Erythroblast (primary cell): Measurements from ENCODE around the gene PCDH9.

Experiments
- GATA1 ChIP-seq: IDR thresholded peaks from 2 replicates; pipeline ENCODE4 v1.6.1; 2011; ENCODE audit warnings: low read depth, mild to moderate bottlenecking, control low read depth, low read length, moderate library complexity
- POLR2A ChIP-seq: IDR thresholded peaks from 2 replicates; pipeline ENCODE4 v1.6.1; 2011; ENCODE audit warnings: mild to moderate bottlenecking, low read length

DNA sequence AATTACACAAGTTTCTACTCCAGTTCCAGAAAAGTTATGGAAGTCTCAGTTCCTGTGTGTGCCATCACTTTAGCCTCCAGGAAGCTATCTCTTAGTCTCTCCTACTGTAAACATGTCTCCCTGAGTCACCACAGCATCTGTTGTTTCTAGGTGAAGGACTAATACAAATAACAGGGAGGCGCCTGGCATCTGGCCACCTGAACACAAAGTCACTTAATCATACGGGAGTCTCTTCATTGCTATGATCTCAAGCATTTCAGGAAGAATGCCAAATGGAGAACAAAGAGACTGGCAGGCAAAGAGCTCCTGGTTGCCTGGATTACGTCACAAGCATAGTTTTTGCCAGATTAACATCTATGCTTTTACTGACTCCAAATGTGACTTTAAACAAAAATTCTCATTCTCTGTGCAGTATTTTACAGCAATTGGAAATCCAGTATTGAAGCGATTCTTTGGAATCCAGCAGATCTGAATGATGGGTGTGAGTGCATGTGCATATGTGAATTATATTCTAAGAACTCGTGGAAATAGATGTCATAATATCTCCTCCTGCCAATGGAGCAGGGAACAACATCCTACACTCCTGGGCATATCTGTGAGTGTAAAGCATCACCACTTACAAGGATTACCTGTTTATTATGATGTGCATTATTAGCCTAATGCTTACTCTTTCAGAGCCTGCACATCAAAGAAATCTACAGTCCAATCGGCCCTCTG lies 572.8 kb downstream of the PCDH9 start:
- TF ChIP-seq POLR2A (no peak), GATA1 (no peak)
